ENCODE measurements around the gene CFD.
A peak's percentile ranks its signal among the peaks of the same experiment; 100 is the strongest.
"Not testable (repeated sequence)": the region's sequence is repeated elsewhere in the genome, so short reads cannot be mapped to it uniquely, and the experiment has no call there.

CFD gene

DNA sequence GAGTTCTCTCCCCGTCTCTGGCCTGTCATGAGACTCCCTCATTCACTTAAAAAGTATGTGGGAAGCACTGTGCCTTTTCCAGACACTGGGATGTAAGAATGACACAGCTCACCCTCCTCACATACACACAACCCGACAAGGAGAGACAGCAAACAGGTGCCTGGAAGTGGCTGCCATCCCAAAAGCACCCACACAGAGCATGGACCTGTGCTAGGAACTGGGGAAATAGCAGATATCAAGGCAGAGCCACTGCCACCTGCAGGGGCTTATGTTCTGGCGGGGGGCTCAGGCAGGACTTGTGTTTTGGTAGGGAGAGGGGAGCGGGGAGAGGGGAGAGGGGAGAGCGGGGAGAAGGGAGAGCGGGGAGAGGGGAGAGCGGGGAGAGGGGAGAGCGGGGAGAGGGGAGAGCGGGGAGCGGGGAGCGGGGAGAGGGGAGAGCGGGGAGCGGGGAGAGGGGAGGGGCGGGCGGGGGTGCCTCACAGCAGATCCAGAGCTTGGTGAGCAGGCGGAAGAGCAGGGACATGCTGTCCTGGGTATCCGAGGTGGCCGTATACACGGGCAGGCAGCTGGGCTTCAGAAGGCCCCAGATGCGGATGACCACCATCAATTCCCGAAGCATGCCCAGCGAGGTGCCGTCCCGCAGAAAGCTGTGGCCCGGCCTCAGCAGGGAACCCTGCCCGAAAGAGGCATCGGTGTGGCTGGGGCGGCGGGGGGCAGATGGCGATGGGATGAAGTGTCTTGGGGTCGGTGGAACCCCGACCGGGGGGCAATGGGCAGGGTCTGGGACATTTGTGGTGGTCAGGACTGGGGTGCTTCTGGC is 12.2 kb downstream of the CFD start:
- DNase-seq (ENCODE audit: low spot score) = peak; percentile 49

DNA sequence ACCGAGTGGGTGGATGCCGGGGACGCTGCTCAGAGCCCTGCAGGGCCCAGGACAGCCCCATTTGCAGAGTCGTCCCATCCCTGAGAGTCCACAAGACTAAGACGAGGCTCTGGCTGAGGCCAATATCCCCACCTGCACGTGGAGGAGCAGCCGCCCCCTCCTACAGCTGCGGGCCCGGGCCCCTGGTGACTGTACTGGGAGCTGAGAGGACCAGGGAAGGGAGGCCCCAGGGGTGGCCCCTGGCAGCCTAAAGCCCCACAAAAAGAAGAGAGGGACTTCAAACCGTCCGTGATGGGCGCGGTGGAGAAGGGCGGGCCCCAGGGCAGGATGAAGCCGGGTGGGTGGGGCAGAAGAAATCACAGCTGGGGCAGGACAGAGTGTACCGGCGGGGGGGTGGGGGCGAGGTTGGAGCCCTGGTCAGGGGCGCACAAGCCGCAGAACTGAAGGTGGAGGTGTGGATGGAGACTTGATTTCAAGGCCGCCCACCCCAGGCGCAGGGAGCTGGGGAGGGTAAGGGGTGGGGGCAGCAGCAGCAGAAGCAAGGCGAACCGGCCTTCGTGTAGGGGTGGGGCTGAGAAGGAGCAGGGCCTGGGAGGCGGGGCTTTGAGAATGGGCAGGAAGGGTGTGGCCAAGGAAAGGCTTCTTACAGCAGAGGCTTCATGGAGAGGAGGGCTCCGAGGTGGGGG is 12.9 kb downstream of the CFD start:
- no peak for DNase-seq (ENCODE audit: low spot score)

DNA sequence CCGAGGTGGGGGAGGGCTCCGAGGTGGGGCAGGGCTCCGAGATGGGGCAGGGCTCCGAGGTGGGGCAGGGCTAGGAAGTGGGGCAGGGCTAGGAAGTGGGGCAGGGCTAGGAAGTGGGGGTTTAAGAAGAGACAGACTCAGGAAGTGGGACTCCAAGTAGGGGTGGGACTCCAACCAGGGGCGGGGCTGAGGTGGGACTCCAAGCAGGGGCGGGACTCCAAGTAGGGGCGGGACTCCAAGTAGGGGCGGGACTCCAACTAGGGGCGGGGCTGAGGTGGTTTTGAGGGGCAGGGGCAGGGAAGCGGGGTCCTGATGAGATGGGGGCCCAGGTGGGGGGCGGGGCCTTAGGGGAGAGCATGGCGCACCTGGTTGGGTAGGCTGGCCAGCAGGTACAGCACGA is 13.6 kb downstream of the CFD start:
- DNase-seq (ENCODE audit: low spot score) = no peak

DNA sequence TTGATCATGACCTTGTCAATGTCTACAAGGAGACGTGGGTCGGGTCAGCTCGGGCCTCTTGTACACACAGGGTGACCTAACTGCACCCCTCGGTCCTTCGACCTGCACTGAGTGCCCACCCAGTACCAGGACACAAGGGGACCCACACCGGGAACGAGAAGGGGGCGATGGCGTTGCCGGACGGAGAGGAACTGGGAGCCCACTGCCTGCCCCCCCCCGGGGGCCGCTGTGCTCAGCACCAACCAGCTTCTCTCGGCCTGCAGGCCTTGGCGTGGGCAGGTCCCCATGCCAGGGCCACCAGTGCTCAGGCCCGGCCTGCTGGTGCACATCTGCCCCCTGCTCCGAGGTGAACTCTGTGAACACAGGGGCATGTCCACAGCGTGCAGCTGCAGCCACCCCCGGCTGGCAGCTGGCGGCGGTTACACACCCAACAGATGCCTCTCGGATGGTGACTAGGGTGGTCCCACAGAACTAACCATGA is 14.1 kb downstream of the CFD start:
- DNase-seq (ENCODE audit: low spot score) = no peak

DNA sequence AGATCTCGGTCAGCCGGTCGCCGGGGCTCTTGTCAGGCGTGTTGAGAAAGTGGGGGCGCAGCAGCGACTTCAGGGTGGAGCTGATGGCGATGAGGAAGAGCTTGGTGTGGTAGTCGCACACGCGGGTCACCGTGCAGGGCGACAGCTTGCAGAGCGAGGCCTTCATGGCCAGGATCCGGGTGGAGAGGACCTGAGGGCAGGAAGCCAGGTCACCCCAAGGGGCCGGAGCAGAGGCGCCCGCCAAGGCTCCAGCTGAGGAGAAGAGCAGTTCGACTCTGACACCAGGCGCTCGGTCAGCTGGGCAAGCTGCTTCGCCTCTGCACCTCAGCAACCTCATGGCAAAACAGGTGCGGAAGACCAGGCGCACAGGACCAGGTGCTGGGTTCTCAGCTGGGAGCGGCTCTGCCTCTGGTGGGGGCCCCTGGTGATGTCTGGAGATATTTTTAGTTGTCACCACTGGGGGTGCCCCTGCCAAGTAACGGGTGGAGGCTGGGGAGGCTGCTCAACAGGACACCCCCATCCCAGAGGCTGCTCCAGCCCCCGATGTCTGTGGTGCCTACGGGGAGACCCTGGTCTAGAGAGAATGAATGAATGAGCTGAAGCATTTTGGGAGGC is 15.9 kb downstream of the CFD start:
- DNase-seq (ENCODE audit: low spot score) = no peak

DNA sequence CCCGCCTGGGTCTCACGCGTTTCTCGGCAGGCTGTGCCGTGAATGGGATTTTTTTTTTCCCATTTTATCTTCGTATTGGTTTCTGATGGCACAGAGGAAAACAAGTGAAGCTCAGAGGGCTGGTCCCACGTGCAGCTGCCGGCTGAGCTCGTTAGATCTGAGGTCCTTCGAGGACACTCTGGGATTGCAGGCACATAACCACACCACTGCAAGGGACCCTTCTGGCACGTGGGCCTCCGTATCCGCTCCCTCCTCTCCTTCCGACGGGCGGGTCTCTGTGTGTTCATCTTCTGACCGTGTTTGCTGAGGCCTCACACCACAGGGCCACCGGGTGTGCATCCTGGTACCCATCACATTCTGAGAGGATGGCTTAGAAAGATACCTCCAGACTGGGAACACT is 16.6 kb downstream of the CFD start:
- no peak for DNase-seq (ENCODE audit: low spot score)

DNA sequence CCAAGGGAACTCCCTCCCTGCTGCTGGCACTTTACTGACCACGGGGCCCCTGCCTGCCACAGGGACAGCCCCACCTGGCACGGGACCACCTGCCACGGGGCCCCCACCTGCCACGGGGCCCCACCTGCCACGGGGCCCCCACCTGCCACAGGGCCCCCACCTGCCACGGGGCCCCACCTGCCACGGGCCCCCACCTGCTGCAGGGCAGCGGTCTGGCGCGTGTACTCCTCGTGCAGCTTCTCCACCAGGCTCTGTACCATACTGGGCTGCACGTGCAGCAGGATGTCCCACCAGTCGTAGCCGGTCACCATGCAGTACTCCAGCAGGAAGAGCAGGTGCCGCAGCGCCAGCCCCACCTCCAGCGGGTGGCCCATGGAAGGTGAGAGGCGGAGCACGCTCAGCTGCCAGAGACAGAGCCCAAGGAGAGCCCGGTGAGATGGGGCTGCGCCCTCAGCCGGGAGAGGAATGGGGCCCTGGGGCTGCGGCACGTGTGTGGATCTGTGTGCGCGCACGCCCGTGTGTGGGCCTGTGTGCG is 17.4 kb downstream of the CFD start:
- no peak for DNase-seq (ENCODE audit: low spot score)

DNA sequence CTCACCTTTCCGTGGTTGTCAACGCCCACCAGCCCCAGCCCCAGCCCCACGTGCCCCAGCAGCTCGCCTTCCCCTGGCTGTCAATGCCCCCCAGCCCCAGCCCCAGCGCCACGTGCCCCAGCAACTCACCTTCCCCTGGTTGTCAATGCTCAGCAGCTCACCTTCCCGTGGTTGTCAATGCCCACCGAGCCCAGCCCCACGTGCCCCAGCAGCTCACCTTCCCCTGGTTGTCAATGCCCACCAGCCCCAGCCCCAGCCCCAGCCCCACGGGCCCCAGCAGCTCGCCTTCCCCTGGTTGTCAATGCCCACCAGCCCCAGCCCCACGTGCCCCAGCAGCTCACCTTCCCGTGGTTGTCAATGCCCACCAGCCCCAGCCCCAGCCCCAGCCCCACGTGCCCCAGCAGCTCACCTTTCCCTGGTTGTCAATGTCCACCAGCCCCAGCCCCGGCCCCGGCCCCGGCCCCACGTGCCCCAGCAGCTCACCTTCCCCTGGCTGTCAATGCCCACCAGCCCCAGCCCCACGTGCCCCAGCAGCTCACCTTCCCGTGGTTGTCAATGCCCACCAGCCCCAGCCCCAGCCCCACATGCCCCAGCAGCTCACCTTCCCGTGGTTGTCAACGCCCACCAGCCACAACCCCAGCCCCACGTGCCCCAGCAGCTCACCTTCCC is 18.7 kb downstream of the CFD start:
- DNase-seq (ENCODE audit: low spot score) = not testable (repeated sequence)

DNA sequence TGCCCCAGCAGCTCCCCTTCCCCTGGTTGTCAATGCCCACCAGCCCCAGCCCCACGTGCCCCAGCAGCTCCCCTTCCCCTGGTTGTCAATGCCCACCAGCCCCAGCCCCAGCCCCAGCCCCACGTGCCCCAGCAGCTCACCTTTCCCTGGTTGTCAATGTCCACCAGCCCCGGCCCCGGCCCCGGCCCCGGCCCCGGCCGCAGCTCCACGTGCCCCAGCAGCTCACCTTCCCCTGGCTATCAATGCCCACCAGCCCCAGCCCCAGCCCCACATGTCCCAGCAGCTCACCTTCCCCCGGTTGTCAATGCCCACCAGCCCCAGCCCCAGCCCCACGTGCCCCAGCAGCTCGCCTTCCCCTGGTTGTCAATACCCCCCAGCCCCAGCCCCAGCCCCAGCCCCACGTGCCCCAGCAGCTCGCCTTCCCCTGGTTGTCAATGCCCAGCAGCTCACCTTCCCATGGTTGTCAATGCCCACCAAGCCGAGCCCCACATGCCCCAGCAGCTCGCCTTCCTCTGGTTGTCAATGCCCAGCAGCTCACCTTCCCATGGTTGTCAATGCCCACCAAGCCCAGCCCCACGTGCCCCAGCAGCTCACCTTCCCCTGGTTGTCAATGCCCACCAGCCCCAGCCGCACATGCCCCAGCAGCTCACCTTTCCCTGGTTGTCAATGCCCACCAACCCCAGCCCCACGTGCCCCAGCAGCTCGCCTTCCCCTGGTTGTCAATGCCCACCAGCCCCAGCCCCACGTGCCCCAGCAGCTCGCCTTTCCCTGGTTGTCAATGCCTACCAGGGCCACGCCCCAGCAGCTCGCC is 19.5 kb downstream of the CFD start:
- peak; percentile 38 for DNase-seq (ENCODE audit: low spot score)

DNA sequence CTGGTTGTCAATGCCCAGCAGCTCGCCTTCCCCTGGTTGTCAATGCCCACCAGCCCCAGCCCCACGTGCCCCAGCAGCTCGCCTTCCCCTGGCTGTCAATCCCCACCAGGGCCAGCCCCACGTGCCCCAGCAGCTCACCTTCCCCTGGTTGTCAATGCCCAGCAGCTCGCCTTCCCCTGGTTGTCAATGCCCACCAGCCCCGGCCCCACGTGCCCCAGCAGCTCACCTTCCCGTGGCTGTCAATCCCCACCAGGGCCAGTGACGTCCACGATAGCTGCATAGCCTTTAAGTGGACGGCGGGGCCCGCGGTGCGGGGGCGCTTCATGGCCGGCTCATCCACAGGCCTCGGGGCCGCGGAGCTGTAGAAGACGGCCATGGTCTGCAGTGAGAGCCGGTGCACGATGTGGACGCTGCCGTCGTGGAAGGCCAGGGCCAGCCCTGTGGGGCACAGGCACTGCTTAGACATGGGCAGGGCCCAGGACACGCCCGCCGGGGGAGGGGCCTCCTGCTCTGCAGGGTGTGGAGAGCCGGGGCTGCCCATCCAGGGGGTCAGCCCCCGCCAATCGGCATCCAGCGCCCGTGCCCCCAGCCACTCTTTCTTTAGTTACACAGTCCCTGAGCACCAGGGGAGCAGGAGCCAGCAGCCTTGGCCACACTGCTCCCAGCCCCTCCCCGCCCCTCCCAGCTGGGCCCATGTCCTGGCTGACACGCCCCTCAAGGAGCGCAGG is 20.4 kb downstream of the CFD start:
- no peak for DNase-seq (ENCODE audit: low spot score)

DNA sequence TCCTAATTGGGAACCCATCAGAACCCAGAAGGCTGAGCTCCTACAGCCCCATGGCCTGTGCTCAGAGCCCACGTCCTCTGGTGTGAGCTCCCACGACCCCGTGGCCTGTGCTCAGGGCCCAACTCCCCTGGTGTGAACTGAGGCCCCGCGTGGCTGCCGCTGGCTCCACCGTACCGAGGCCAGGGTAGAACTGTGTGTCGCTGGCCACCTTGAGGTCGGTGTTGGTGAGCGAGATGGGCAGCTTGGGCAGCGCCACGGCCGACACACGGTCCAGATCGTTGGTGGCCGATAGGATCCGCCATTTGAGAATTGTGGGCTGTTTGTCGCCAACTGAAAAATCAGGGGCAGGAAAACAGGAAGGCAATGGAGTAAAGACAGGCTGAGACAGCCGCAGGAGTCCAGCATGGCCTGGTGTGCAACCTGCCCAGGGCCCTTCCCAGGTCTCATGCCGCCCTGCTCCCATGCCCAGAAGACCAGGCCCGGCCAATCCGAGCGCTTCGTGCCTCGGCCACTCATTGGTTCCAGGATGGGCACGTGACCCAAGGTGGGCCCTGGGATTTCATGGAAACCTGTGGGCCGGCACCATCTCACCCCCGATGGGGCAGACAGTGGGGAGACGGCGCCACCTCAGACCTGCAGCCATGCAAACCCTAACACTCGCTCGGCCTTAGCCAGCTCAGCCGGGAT is 22.1 kb downstream of the CFD start:
- DNase-seq (ENCODE audit: low spot score) = no peak

DNA sequence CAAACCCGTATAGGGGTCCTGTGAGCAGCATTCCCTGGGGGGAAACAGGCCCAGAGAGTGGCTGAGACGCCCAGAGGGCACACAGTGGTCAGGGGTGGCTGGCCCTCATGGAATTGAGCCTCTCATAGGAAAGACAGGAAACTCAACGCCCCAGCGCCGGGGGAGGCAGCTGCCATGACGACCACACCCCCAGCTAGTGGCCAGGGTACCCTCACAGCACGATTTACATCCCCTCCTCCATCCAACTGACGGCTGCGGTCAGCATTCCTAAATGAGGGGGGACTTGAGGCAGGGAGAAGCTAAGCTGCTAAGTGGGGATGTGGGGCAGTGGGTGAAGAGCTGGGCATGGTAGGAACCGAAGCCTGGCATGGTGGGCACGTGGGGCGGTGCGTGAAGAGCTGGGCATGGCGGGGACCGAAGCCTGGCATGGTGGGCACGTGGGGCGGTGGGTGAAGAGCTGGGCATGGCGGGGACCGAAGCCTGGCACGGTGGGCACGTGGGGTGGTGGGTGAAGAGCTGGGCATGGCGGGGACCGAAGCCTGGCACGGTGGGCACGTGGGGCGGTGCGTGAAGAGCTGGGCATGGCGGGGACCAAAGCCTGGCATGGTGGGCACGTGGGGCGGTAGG is 23.5 kb downstream of the CFD start:
- no peak for DNase-seq (ENCODE audit: low spot score)

DNA sequence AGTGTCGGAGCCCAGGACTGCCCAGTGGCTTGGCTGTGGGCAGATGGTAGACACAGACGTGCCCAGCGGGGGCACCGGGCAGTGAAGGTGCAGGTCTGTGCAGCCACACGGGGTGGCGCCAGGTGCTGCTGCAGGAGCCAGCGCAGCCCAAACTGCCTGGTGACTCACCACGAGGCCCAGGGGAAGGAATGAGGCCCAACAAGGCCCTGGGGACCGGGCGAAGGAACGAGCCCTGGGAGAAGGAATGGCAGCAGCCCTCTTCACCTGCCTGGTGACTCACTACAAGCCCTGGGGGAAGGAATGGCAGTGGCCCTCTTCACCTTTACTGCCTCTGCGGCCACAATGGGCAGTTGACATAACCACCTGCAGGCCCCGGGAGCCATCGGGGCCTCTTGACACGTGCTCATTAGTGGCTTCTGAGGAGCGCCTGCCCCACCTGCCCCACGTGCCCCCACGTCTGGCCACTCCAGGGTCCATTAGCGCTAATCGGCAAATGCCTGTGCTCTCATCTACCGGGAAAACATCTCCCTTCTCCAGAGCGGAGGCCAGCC is 24.3 kb downstream of the CFD start:
- no peak for DNase-seq (ENCODE audit: low spot score)

DNA sequence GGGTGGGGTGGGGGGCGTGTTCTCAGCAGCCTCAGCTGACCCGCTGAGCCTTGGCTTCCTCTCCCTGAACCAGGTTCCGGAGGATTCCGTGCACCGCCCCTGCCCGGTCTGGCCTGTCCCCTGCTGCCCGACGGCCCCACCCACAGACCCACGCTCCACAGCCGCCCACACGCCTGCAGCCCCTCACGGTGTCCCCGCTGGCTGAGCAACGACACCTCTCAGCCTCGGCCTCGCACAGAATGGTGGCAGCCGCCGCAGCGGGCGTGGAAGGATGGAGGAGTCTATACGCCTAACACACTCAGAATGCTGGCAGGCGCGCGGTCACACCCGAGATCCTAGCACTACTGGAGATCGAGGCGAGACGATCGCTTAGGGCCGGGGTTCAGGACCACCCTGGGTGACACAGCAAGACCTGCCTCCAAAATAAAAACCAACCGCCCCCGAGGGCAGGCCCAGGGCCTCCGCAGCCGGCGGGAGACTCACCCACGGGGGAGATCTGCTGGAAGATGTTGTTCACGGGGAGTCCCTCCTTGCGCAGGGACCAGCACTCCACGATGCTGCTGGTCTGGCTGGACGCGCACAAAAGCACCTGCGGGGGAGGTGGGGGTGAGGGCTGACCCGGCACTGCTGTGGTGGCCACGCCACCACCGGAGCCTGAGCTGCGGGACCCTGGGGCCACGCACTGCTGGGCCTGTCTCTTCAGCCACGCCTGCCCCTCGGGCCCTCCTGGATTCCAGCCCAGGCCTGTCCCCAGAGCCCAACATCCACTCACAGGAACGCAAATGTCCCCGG is 25.2 kb downstream of the CFD start:
- no peak for DNase-seq (ENCODE audit: low spot score)

DNA sequence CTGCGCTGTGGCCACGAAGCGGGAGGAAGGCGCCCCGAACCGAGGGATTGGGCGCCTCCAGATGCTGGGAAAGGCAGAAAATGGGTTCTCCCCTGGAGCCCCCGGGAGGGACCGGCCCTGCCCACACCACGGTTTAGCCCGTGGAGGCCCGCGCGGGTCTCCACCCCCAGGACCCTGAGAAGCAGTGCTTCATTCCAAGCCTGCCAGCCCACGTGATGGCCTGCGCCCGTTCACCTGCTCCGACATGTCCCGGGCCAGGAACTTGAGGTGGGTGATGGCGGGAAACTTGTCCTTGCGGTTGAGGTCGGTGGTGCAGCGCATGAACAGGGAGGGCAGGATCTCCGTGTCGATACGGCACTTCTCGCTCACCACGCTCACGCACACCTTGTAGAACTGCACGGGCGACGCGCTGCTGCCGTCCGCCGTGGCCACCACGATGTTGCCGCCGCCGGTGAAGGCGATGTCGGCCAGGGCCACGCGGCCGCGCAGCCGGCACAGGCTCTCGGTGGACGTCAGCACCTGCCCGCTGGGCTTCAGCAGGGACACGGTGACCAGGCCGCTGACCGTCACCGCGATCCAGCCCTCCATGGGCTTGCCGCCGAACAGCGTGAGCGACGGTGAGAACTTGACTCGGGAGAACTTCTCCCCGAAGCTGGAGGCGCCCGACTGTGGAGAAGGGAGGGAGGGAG is 26.2 kb downstream of the CFD start:
- DNase-seq (ENCODE audit: low spot score) = no peak

DNA sequence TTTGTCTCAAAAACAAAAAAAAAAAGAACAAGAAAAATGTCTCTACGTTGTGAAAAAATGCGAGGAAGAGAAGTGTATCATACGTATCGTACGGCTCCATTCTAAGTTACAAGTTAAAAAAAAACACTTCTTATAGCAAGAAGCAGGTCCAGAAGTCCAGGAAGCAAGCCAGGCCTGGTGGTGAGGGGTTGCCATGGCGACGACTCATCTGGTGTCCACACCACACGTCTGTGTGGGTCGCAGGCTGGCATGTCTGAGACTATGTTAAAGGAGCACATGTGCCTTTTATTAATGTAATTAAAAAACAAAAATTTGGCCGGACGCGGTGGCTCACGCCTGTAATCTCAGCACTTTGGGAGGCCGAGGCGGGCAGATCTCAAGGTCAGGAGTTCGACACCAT is 27.6 kb downstream of the CFD start:
- DNase-seq (ENCODE audit: low spot score) = no peak

DNA sequence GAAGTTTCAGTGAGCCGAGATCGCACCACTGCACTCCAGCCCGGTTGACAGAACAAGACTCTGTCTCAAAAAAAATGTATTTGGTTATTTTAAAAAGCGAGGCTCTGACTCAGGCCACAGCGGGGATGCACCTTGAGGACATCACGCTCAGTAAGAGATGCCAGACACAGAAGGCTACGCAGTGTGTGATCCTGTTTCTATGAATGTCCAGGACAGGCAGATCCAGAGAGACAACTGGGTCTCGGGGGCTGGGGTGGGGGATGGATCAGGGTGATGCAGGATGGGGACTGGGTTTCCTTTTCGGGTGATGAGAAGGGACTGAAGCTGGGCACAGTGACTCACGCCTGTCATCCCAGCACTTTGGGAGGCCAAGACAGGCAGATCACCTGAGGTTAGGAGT is 28.1 kb downstream of the CFD start:
- DNase-seq (ENCODE audit: low spot score) = no peak

Data from Ammon's horn (tissue), 1 donor.